ENCODE results near the gene IL21.

- TF ChIP-seq CTCF (optimal IDR thresholded peaks at IDR 0.05 in 1 of 3, IDR thresholded peaks at IDR 0.05 in 1 of 3, conservative IDR thresholded peaks at IDR 0.05 in 1 of 3; ENCODE audit: extremely low read depth in 1 of 3, insufficient read depth in 2 of 3, low read length in 3 of 3), result no peak
- TF ChIP-seq EZH2 (IDR thresholded peaks at IDR 0.05; ENCODE audit: low read length), result no peak
Measured at GRCh38 chr4:122621016-122621507, at the start of gene IL21.

All from keratinocyte (primary cell).